Effector CD8-positive, alpha-beta T cell (primary cell): ENCODE data around the gene PPP2R1B.
"Not testable (repeated sequence)": the region's sequence is repeated elsewhere in the genome, so short reads cannot be mapped to it uniquely, and the experiment has no call there.

Source experiments
- DNase-seq: peaks from one replicate; lab custom pipeline; 2025; lab: John Stamatoyannopoulos, UW

PPP2R1B gene

GRCh38 chr11:111784311-111784710 lies 18.1 kb upstream of the PPP2R1B start:
- not testable (repeated sequence) for DNase-seq

DNA sequence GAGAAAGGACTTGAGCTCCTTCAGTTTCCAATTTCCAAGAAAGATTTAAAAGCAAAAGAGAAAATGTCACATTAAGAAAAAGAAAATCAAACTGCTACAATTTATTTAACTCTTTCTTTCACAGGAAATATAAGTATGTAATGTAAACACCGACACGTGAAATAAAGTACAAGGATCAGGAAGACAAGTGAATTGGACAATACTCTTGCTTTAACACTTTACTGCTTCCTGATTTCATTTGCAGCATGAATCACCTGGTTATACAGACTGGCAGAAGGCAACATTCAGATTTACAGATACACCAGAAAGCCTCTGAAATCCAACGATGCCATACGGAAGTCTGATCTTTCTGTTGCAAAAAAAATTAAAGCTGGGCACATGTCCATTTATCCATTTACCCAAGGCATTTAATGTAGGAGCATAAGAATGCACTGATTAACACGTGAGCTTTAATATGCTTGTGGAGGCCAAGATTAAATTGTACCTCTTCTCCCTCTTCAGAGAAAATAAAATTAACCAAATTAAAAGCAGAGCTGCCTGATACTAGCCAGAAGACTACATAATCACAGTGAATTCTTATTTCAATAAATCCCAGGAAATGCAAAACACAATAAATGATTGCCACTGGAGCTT lies 16.0 kb upstream of the PPP2R1B start:
- DNase-seq, result no peak

DNA sequence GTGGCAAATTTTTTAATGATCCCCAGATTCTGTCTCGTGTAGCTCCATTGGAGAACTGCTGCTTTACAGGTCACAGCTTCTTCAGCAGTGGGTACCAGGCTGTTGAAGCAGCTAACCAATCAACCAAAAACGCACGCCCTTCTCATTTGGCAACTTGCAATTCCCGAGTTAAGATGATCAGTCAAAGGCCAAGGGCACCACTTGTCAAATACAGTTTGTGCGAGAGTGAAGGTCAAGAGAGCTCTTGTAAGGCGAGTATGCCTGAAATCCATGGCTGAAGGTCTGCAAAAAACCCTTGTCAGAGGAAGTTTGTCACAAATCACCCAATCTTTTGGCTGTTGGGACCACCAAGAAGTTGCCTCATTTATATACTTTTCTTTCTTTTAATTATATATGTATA lies 12.9 kb upstream of the PPP2R1B start:
- no peak for DNase-seq

GRCh38 chr11:111778047-111778558 lies 11.9 kb upstream of the PPP2R1B start:
- DNase-seq, result no peak

- DNase-seq, result no peak
These were observed 11.2 kb upstream of the PPP2R1B start for GRCh38 chr11:111777094-111778046.

GRCh38 chr11:111776398-111777093 lies 10.4 kb upstream of the PPP2R1B start:
- DNase-seq, result no peak

DNA sequence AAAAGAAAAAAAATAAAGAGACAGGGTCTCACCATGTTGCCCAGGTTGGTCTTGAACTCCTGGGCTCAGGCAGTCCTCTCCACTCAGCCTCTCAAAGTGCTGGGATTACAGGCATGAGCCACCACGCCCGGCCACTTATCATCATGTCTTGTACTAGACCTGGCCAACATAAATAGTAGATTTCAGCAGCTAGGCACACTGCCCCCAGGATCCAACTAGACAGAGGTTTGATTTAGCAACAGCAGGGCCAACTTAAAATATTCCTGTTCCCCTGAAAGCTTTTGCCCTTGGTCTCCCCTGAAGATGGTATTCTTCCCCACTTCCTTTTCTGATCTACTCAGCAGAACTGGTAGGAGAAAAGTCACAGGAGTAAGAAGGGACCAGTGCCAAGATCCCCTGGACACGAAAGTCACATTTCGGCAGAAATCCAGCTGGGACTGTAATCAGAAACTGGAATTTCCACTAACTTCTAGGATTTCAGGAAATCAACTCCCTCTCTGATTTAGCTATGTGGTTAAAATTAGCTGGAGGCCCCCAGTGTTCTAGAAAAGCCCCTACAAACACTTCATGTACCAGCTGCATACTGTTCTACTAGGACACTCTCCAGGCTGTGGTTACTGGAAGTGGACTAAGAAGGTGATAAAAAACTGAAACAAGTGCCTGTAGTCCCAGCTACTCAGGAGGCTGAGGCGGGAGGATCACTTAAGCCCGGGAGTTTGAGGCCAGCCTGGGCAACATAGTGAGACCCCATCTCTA lies 8.9 kb upstream of the PPP2R1B start:
- DNase-seq, result no peak

DNA sequence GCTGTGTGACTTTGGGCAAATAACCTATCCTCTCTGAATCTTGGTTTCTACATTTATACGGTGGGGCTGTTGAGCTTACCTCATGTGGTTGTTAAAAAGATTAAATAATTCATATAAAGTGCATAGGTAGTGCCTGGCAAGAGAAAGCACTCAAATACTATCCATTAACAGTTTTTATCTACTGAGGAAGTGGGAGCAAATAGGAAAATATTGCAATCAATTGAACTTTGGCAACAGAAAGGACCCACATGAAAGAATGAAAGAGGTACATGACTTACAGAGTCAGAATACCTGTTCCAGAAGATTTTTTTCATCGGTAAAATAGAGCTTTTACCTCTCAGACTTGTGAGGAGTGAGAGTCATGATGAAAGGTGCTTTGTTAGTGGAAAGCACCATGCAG lies 6.3 kb upstream of the PPP2R1B start:
- no peak for DNase-seq

DNA sequence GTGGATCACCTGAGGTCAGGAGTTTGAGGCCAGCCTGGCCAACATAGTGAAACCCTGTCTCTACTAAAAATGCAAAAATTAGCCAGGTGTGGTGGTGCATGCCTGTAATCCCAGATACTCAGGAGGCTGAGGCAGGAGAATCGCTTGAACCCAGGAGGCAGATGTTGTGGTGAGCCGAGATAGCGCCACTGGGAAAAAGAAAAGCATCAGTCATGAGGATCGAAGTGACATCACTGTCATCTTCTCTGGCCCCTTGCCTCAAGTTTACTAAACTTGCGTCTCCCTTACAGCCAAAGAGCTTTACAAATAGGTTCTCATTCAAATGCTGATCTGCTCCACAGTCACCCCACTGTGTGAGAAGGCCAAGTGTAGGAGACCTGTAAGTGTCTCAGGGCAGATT lies 5.0 kb upstream of the PPP2R1B start:
- not testable (repeated sequence) for DNase-seq

GRCh38 chr11:111770581-111771134 lies 4.5 kb upstream of the PPP2R1B start:
- no peak for DNase-seq

- no peak for DNase-seq
These were observed 599 bp upstream of the PPP2R1B start for GRCh38 chr11:111766834-111767142.

- no peak for DNase-seq
These were observed 737 bp downstream of the PPP2R1B start for GRCh38 chr11:111765320-111765983.

DNA sequence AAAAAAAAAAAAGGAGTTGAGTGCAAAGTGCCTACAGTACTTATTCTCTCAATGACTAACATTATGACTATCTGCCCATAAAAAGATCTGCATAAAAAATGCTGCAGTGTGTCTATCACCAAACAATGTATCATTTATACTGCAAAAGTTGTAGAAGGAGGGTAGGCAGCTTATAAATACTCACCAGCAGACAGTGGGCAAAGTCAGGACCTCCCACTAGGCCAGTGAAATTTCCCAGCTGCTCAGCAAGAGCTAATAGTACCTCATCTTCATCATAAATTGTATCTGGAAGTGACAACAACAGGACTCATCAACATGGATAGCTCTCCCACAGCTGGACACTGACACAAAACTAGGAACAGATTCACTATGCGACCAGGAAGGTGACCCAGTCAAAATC lies 1.6 kb downstream of the PPP2R1B start:
- no peak for DNase-seq

- DNase-seq, result no peak
These were observed 3.1 kb downstream of the PPP2R1B start for GRCh38 chr11:111762981-111763643.

DNA sequence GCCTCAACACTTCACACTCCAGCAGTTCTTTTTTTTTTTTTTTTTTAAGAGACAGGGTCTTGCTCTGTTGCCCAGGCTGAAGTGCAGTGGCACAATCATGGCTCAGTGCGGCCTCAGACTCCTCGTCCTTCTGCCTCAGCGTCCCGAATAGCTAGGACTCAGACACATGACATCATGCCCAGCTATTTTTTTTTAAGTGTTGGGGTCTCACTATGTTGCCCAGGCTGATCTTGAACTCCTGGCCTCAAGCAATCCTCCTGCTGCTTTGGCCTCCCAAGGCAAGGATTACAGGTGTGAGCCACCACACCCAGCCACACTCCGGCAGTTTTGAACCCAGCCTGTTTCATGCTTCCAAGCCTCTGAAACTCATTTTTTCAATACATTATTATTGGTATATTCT lies 3.7 kb downstream of the PPP2R1B start:
- no peak for DNase-seq

- DNase-seq, result no peak
These were observed 5.2 kb downstream of the PPP2R1B start for GRCh38 chr11:111761036-111761435.

GRCh38 chr11:111759778-111760407 lies 6.3 kb downstream of the PPP2R1B start:
- DNase-seq, result no peak

- no peak for DNase-seq
These were observed 6.8 kb downstream of the PPP2R1B start for GRCh38 chr11:111759376-111759775.

DNA sequence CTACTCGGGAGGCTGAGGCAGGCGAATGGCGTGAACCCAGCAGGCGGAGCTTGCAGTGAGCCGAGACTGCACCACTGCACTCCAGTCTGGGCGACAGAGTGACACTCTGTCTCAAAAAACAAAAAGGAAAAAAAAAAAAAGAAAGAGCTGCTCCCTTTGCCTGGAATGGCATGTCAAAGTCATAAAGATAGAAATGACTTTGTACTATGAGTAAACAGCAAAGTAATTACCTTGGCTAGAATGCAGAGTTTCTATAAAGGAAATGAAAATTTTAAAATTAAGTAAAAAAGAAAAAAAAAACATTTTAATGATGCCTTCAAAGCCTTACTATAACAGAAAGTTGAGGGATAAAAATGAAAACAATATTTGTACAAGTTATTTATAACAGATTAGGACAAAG lies 10.1 kb downstream of the PPP2R1B start:
- DNase-seq, result no peak

DNA sequence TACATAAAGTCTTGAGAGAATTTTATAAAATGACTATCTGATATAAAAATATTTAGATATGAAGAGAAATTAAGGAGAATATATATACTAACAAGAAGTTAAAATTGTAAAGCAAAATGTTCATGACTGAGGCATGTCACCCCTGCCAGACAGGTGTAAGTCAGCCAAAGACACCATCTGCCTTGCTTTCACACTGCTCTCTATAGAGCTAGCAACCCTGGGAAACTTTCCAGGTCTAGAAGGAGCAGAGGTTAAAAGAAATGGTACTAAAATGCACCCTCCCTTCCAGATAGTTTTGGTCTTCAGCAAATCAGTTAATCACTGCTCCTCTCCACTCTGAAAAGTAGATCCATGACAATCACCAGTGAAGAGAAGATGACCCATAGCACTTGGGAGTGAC lies 16.5 kb downstream of the PPP2R1B start:
- no peak for DNase-seq
